ENCODE data around the gene OPCML.

OPCML gene

GRCh38 chr11:132555617-132556016 lies 976.7 kb downstream of the OPCML start:
- H3K27me3 Mint-ChIP-seq (ENCODE audit: low read depth, poor library complexity): no peaks in the 10 kb centered on the region
- peaks cover 15% of the 10 kb centered on the region for H3K9me3 Mint-ChIP-seq
- H3K4me1 Mint-ChIP-seq: peaks cover 11% of the 10 kb centered on the region
- H3K36me3 Mint-ChIP-seq (ENCODE audit: low read depth): no peaks in the 10 kb centered on the region
- no peak for TF ChIP-seq CTCF (IDR thresholded peaks at IDR 0.05)
- no peak overlapping the region for H3K4me3 Mint-ChIP-seq
- no peak overlapping the region for H3K27ac Mint-ChIP-seq
- no peak for DNase-seq

GRCh38 chr11:132551016-132551415 lies 981.3 kb downstream of the OPCML start:
- TF ChIP-seq CTCF (IDR thresholded peaks at IDR 0.05): no peak
- Mint-ChIP-seq H3K4me3 (no peak overlapping the region), H3K9me3 (peaks cover 18% of the 10 kb centered on the region), H3K27ac (no peak overlapping the region), H3K36me3 (ENCODE audit: low read depth) (no peaks in the 10 kb centered on the region), H3K27me3 (ENCODE audit: low read depth, poor library complexity) (peaks cover 11% of the 10 kb centered on the region), H3K4me1 (no peaks in the 10 kb centered on the region)
- DNase-seq: no peak

GRCh38 chr11:132549561-132549960 lies 982.7 kb downstream of the OPCML start:
- DNase-seq: no peak
- no peak overlapping the region for H3K27ac Mint-ChIP-seq
- peaks cover 11% of the 10 kb centered on the region for H3K27me3 Mint-ChIP-seq (ENCODE audit: low read depth, poor library complexity)
- H3K36me3 Mint-ChIP-seq (ENCODE audit: low read depth): no peaks in the 10 kb centered on the region
- no peak for TF ChIP-seq CTCF (IDR thresholded peaks at IDR 0.05)
- H3K9me3 Mint-ChIP-seq: peaks cover 18% of the 10 kb centered on the region
- no peak overlapping the region for H3K4me3 Mint-ChIP-seq
- no peaks in the 10 kb centered on the region for H3K4me1 Mint-ChIP-seq

- H3K27me3 Mint-ChIP-seq (ENCODE audit: low read depth, poor library complexity): peaks cover 11% of the 10 kb centered on the region
- no peak for DNase-seq
- no peaks in the 10 kb centered on the region for H3K36me3 Mint-ChIP-seq (ENCODE audit: low read depth)
- TF ChIP-seq CTCF (IDR thresholded peaks at IDR 0.05): no peak
- H3K27ac Mint-ChIP-seq: no peak overlapping the region
- peaks cover 18% of the 10 kb centered on the region for H3K9me3 Mint-ChIP-seq
- H3K4me1 Mint-ChIP-seq: no peaks in the 10 kb centered on the region
- H3K4me3 Mint-ChIP-seq: no peak overlapping the region
These were observed 983.3 kb downstream of the OPCML start for GRCh38 chr11:132549001-132549400.

GRCh38 chr11:132544007-132544406 lies 988.3 kb downstream of the OPCML start:
- no peaks in the 10 kb centered on the region for H3K4me1 Mint-ChIP-seq
- H3K4me3 Mint-ChIP-seq: no peak overlapping the region
- no peak for DNase-seq
- H3K27me3 Mint-ChIP-seq (ENCODE audit: low read depth, poor library complexity): peaks cover 13% of the 10 kb centered on the region
- no peaks in the 10 kb centered on the region for H3K9me3 Mint-ChIP-seq
- no peaks in the 10 kb centered on the region for H3K36me3 Mint-ChIP-seq (ENCODE audit: low read depth)
- no peak overlapping the region for H3K27ac Mint-ChIP-seq
- no peak for TF ChIP-seq CTCF (IDR thresholded peaks at IDR 0.05)

GRCh38 chr11:132541794-132542193 lies 990.5 kb downstream of the OPCML start:
- Mint-ChIP-seq H3K27me3 (ENCODE audit: low read depth, poor library complexity) (peaks cover 6% of the 10 kb centered on the region), H3K4me1 (no peaks in the 10 kb centered on the region), H3K4me3 (no peak overlapping the region), H3K9me3 (no peaks in the 10 kb centered on the region), H3K27ac (no peak overlapping the region), H3K36me3 (ENCODE audit: low read depth) (no peaks in the 10 kb centered on the region)
- no peak for TF ChIP-seq CTCF (IDR thresholded peaks at IDR 0.05)
- DNase-seq: no peak

Measured in nephron progenitor cell (in vitro differentiated cells).